GM12874 (cell line): Measurements from ENCODE around the gene NAT8L.

Source experiments
- CTCF ChIP-seq: IDR thresholded peaks from 2 replicates; pipeline ENCODE4 v1.5.1; 2011; ENCODE audit warnings: low read depth, mild to moderate bottlenecking, control low read depth, low read length, moderate library complexity; ENCODE audit not compliant: insufficient read depth

NAT8L gene

GRCh38 chr4:2044542-2045517 lies 14.3 kb upstream of the NAT8L start:
- TF ChIP-seq CTCF = no peak

- no peak for TF ChIP-seq CTCF
These were observed 13.6 kb upstream of the NAT8L start for GRCh38 chr4:2045518-2045951.

GRCh38 chr4:2046031-2046961 lies 12.8 kb upstream of the NAT8L start:
- TF ChIP-seq CTCF = no peak

GRCh38 chr4:2047031-2047660 lies 12.0 kb upstream of the NAT8L start:
- TF ChIP-seq CTCF = no peak

GRCh38 chr4:2047781-2048581 lies 11.1 kb upstream of the NAT8L start:
- no peak for TF ChIP-seq CTCF

GRCh38 chr4:2048831-2049230 lies 10.3 kb upstream of the NAT8L start:
- TF ChIP-seq CTCF = no peak
